SU-DHL-6 (cell line): ENCODE data around the gene DLG1.

Experiments used
- EZH2phosphoT487 ChIP-seq: fragments of 200-600 bp; sonication (generic), shearing (Covaris generic); conservative IDR thresholded peaks from 2 replicates; pipeline ENCODE4 v1.6.1; 2018; ENCODE audit warnings: mild to moderate bottlenecking, antibody characterized with exemption, low read length, moderate library complexity, mixed read lengths
- TF ChIP-seq, protein P1 (sequence below): fragments of 200-600 bp; sonication (generic); IDR thresholded peaks from one replicate; pipeline ENCODE4 v1.5.1; 2017; ENCODE audit warnings: antibody characterized with exemption, mild to moderate bottlenecking, low read length, moderate library complexity; ENCODE audit not compliant: insufficient read depth, poor library complexity, severe bottlenecking

GRCh38 chr3:197298945-197299854 lies 788 bp upstream of the DLG1 start:
- TF ChIP-seq, protein P1, sequence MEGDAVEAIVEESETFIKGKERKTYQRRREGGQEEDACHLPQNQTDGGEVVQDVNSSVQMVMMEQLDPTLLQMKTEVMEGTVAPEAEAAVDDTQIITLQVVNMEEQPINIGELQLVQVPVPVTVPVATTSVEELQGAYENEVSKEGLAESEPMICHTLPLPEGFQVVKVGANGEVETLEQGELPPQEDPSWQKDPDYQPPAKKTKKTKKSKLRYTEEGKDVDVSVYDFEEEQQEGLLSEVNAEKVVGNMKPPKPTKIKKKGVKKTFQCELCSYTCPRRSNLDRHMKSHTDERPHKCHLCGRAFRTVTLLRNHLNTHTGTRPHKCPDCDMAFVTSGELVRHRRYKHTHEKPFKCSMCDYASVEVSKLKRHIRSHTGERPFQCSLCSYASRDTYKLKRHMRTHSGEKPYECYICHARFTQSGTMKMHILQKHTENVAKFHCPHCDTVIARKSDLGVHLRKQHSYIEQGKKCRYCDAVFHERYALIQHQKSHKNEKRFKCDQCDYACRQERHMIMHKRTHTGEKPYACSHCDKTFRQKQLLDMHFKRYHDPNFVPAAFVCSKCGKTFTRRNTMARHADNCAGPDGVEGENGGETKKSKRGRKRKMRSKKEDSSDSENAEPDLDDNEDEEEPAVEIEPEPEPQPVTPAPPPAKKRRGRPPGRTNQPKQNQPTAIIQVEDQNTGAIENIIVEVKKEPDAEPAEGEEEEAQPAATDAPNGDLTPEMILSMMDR, result no peak
- TF ChIP-seq EZH2phosphoT487, result no peak
